ENCODE results near the gene IRF1.

- TF ChIP-seq, protein P1, sequence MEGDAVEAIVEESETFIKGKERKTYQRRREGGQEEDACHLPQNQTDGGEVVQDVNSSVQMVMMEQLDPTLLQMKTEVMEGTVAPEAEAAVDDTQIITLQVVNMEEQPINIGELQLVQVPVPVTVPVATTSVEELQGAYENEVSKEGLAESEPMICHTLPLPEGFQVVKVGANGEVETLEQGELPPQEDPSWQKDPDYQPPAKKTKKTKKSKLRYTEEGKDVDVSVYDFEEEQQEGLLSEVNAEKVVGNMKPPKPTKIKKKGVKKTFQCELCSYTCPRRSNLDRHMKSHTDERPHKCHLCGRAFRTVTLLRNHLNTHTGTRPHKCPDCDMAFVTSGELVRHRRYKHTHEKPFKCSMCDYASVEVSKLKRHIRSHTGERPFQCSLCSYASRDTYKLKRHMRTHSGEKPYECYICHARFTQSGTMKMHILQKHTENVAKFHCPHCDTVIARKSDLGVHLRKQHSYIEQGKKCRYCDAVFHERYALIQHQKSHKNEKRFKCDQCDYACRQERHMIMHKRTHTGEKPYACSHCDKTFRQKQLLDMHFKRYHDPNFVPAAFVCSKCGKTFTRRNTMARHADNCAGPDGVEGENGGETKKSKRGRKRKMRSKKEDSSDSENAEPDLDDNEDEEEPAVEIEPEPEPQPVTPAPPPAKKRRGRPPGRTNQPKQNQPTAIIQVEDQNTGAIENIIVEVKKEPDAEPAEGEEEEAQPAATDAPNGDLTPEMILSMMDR (IDR thresholded peaks at IDR 0.05): no peak
- TF ChIP-seq POLR2AphosphoS5 (IDR thresholded peaks at IDR 0.05) (no peak), EP300 (IDR thresholded peaks at IDR 0.05) (no peak), POLR2A (IDR thresholded peaks at IDR 0.05) (no peak)
Observed at GRCh38 chr5:132525299-132525724, 34.7 kb upstream of the IRF1 start.
